Glutamatergic neuron (in vitro differentiated cells): ENCODE measurements around the gene LDLRAD3. TPM values are rescaled to one million over a fixed set of nuclear protein-coding genes. Genes with fewer than 3 reads are reported as not detected.

ENCODE experiments used
- DNase-seq: peaks from one replicate; pipeline ENCODE4 v3.0.0; 2022
- H3K27ac Mint-ChIP-seq: one replicate; pipeline ENCODE4 v1.8.0; 2020; ENCODE audit warnings: mild to moderate bottlenecking, mixed read lengths, inconsistent platforms; ENCODE audit not compliant: unreplicated experiment
- H3K27me3 Mint-ChIP-seq: one replicate; pipeline ENCODE4 v1.8.0; 2020; ENCODE audit warnings: mild to moderate bottlenecking, moderate library complexity, mixed read lengths, inconsistent platforms; ENCODE audit not compliant: unreplicated experiment
- H3K36me3 Mint-ChIP-seq: one replicate; pipeline ENCODE4 v1.8.0; 2020; ENCODE audit warnings: mild to moderate bottlenecking, mixed read lengths, inconsistent platforms; ENCODE audit not compliant: unreplicated experiment
- H3K4me1 Mint-ChIP-seq: one replicate; pipeline ENCODE4 v1.8.0; 2020; ENCODE audit warnings: mild to moderate bottlenecking, low read depth, mixed read lengths, inconsistent platforms; ENCODE audit not compliant: unreplicated experiment
- H3K4me3 Mint-ChIP-seq: one replicate; pipeline ENCODE4 v1.8.0; 2020; ENCODE audit warnings: mild to moderate bottlenecking, mixed read lengths, inconsistent platforms; ENCODE audit not compliant: unreplicated experiment
- H3K9me3 Mint-ChIP-seq: one replicate; pipeline ENCODE4 v1.8.0; 2020; ENCODE audit warnings: mild to moderate bottlenecking, moderate library complexity, mixed read lengths, inconsistent platforms; ENCODE audit not compliant: unreplicated experiment
- total RNA-seq: library from RNA; stranded (reverse); fragmentation: NEBNext Ultra II Directional; extraction: Animal tissue kit (Norgen Biotek cat#: 25700); gene quantifications from one replicate; pipeline ENCODE4 v1.2.1, GENCODE V29; 2021; ENCODE audit not compliant: unreplicated experiment
- TF ChIP-seq, protein P1 (sequence below): fragments of 200-600 bp; sonication (generic); IDR thresholded peaks from one replicate; pipeline ENCODE4 v1.5.0; 2021; ENCODE audit not compliant: partially characterized antibody, unreplicated experiment

LDLRAD3 gene
- total RNA-seq, 1 donor from 2014 or later = 59.9 TPM

DNA sequence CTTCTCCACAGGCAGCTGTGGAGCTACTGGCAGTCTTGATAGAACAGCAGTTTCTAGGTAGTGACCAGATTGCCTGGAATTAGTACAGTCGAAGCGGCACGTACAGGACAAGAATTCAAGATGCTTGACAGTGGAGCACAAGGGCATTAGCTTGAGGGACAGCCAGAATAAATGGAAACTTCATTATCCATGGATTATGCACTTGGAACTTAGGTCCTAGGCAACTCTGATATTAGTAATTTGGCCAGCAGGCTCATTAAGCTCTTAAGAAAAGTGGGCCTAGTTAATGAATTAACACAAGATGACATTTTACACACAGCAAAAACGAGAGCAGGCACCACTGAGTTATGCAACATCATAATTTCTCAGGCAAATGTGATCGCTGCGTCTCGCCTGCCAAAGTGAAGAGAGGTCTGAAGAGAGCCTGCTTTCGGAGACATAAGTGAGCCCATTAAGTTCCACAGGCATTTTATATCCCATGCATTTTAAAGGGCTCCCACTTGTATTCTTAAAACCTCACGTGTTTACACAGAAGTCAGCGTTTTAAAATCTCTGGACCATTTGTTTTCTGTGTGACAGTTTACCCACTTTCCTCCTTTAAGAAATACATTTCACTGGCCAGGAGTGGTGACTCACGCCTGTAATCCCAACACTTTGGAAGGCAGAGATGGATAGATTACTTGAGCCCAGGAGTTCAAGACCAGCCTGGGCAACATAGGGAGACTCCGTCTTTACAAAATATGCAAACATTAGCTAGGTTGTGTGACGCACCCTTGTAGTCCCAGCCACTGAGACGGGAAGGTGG lies 279.2 kb downstream of the LDLRAD3 start:
- Mint-ChIP-seq H3K36me3 (peaks cover 20% of the 10 kb centered on the region), H3K9me3 (no peaks in the 10 kb centered on the region), H3K27me3 (peaks cover 3% of the 10 kb centered on the region), H3K27ac (no peak overlapping the region), H3K4me1 (peaks cover 11% of the 10 kb centered on the region), H3K4me3 (no peak overlapping the region)
- no peak for DNase-seq
- TF ChIP-seq, protein P1, sequence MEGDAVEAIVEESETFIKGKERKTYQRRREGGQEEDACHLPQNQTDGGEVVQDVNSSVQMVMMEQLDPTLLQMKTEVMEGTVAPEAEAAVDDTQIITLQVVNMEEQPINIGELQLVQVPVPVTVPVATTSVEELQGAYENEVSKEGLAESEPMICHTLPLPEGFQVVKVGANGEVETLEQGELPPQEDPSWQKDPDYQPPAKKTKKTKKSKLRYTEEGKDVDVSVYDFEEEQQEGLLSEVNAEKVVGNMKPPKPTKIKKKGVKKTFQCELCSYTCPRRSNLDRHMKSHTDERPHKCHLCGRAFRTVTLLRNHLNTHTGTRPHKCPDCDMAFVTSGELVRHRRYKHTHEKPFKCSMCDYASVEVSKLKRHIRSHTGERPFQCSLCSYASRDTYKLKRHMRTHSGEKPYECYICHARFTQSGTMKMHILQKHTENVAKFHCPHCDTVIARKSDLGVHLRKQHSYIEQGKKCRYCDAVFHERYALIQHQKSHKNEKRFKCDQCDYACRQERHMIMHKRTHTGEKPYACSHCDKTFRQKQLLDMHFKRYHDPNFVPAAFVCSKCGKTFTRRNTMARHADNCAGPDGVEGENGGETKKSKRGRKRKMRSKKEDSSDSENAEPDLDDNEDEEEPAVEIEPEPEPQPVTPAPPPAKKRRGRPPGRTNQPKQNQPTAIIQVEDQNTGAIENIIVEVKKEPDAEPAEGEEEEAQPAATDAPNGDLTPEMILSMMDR = no peak

DNA sequence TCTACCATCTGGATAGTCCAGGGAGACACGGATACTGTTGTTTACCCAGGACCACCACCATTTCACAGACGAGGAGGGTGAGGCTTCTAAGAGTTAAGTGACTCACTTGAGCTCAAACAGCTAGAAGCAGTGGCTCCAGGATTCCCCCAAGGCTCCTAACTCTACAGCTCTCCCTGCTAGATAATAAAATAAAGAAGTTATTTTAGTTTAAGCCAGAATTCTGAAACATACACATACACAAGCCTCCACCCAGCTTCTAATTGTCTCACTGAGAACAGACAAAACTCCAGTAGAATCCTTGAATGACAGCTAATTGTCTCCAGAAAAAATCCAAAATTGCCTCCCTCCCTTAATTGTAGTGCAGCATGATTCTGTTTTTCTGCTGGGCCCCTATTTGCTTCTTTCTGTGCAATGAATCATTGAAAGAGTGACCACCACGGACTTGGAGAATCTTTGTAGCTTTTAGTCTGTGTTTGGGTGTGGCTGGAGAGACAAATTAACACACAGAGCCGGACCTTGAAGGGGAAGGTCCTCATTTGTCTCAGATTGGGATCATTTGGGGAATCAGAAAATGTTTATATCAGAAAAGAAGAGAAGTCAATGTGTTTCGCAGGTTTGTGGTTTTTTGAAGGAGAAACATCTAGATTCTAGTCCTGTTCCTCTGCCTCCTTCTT lies 280.5 kb downstream of the LDLRAD3 start:
- H3K9me3 Mint-ChIP-seq = no peaks in the 10 kb centered on the region
- H3K4me1 Mint-ChIP-seq = peaks cover 11% of the 10 kb centered on the region
- H3K27me3 Mint-ChIP-seq = peaks cover 3% of the 10 kb centered on the region
- DNase-seq = no peak
- peaks cover 22% of the 10 kb centered on the region for H3K36me3 Mint-ChIP-seq
- TF ChIP-seq, protein P1 = no peak
- no peak overlapping the region for H3K27ac Mint-ChIP-seq
- no peak overlapping the region for H3K4me3 Mint-ChIP-seq

DNA sequence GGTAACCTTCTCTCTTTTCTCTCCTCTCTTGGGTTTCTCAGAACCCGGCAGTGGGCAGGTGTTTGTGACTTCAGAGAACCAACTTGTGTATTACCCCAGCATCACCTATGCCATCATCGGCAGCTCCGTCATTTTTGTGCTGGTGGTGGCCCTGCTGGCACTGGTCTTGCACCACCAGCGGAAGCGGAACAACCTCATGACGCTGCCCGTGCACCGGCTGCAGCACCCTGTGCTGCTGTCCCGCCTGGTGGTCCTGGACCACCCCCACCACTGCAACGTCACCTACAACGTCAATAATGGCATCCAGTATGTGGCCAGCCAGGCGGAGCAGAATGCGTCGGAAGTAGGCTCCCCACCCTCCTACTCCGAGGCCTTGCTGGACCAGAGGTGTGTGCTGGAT lies 283.2 kb downstream of the LDLRAD3 start:
- no peak overlapping the region for H3K4me3 Mint-ChIP-seq
- H3K36me3 Mint-ChIP-seq = peaks cover 15% of the 10 kb centered on the region
- peaks cover 11% of the 10 kb centered on the region for H3K4me1 Mint-ChIP-seq
- no peak for DNase-seq
- TF ChIP-seq, protein P1 = no peak
- no peaks in the 10 kb centered on the region for H3K27me3 Mint-ChIP-seq
- H3K27ac Mint-ChIP-seq = no peak overlapping the region
- peaks cover 1% of the 10 kb centered on the region for H3K9me3 Mint-ChIP-seq

DNA sequence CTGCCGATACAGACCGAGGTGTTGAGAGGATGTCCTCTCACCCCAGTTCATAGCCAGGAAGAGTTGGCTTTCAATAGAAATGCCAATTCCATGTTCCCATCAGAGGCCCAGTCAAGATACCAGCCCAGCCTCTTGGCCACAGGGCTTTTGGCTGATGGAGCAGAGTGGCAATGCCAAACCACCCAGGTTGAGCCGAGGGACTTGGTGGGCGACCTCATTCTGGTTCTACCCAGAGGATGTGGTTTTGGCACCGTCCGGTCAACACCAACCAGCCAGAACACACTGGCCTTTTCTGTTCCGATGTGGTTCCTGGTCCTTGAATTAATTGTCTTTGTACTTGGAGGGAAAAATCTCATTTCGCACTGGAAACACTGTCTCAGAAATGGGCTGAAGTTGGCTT lies 284.8 kb downstream of the LDLRAD3 start:
- H3K27me3 Mint-ChIP-seq = no peaks in the 10 kb centered on the region
- no peak for DNase-seq
- peaks cover 1% of the 10 kb centered on the region for H3K9me3 Mint-ChIP-seq
- no peak overlapping the region for H3K27ac Mint-ChIP-seq
- no peak overlapping the region for H3K4me3 Mint-ChIP-seq
- H3K4me1 Mint-ChIP-seq = peaks cover 3% of the 10 kb centered on the region
- TF ChIP-seq, protein P1 = no peak
- peaks cover 15% of the 10 kb centered on the region for H3K36me3 Mint-ChIP-seq
